ENCODE data around the gene SNX27. TPM values are rescaled to one million over a fixed set of nuclear protein-coding genes. Genes with fewer than 3 reads are reported as not detected.

SNX27 gene
- total and polyA plus RNA-seq, 2 donors (not counting 3 experiments of a cell fraction or from before 2014, with no cell fraction given) = 8.1 to 24.9 TPM

DNA sequence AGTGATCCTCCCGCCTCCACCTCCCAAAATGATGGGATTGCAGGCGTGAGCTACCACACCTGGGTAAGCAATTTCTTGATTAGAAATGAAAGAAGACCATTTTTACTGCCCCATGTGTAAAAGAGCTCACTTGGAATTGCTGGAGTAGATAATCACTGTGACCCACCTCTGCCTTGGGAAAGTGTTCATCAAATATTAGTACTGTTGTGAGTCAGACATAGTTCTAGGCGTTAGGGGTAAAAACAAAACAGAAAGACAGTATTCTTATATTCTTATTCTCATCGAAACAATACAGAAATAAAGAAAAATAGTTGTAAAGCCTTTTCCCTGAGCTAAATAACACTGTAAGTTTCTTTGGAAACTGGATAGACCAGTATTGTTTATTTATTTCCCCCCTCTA lies 68.5 kb downstream of the SNX27 start:
- Histone ChIP-seq H3K27me3 (ENCODE audit: control insufficient read depth in 2 of 2, insufficient read depth in 2 of 2, low read length in 2 of 2) (no peaks in the 10 kb centered on the region), H4K20me1 (replicated peaks; ENCODE audit: control insufficient read depth, extremely low read depth, insufficient read depth, low read length) (no peaks in the 10 kb centered on the region), H3K9me3 (replicated peaks; ENCODE audit: control insufficient read depth, insufficient read depth, low read length) (no peaks in the 10 kb centered on the region), H3K4me3 (replicated peaks in 1 of 3; ENCODE audit: insufficient read depth in 1 of 3, low read depth in 1 of 3, low read length in 3 of 3) (peak overlapping the region in 1 of 3 experiments; percentile 26), H3K9me1 (replicated peaks; ENCODE audit: control insufficient read depth, extremely low read depth, insufficient read depth, low read length) (no peaks in the 10 kb centered on the region), H2AFZ (ENCODE audit: low read depth, low read length) (no peak overlapping the region), H3K79me2 (ENCODE audit: control insufficient read depth, insufficient read depth, low read length) (no peaks in the 10 kb centered on the region), H3K36me3 (ENCODE audit: control insufficient read depth in 2 of 2, extremely low read depth in 1 of 2, insufficient read depth in 2 of 2, low read length in 2 of 2) (no peaks in the 10 kb centered on the region), H3K4me2 (ENCODE audit: insufficient read depth, low read length) (peak overlapping the region; percentile 92), H3K4me1 (ENCODE audit: control insufficient read depth, extremely low read depth, insufficient read depth, low read length) (peaks cover 25% of the 10 kb centered on the region), H3K9ac (replicated peaks; ENCODE audit: extremely low read depth, insufficient read depth, low read length) (peak overlapping the region; percentile 71), H3K27ac (ENCODE audit: insufficient read depth, low read depth, low read length) (peak overlapping the region; percentile 91)
- ChIA-PET POLR2A (interaction anchor here (0.7 kb wide), 1 partner anchor 26 kb away, joined by 3 read pairs; no protein-coding TSS in a partner anchor), CTCF (interaction anchor here (0.7 to 1.9 kb wide), 6 partner anchors 9 to 321 kb away, joined by 3 to 13 read pairs (median 4); no protein-coding TSS in a partner anchor)
- DNase-seq (ENCODE audit: low read depth, low spot score) = no peak
- TF ChIP-seq POLR2A (IDR thresholded peaks at IDR 0.05; ENCODE audit: low read depth, low read length) (no peak), MYC (IDR thresholded peaks at IDR 0.05; ENCODE audit: low read depth, low read length) (no peak), EZH2 (IDR thresholded peaks at IDR 0.05; ENCODE audit: borderline replicate concordance, low read depth, low read length, severe bottlenecking) (no peak), POLR2AphosphoS5 (IDR thresholded peaks at IDR 0.05; ENCODE audit: insufficient read depth, low read depth, low read length) (no peak), JUN (IDR thresholded peaks at IDR 0.05; ENCODE audit: borderline replicate concordance, insufficient read depth, insufficient read length, low read depth) (no peak), FOS (IDR thresholded peaks at IDR 0.05; ENCODE audit: borderline replicate concordance, insufficient read depth, low read length) (no peak), GATA2 (IDR thresholded peaks at IDR 0.05; ENCODE audit: insufficient read depth, insufficient read length, low read depth, low read length) (no peak)
- TF ChIP-seq, protein P1, sequence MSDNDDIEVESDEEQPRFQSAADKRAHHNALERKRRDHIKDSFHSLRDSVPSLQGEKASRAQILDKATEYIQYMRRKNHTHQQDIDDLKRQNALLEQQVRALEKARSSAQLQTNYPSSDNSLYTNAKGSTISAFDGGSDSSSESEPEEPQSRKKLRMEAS (IDR thresholded peaks at IDR 0.05; ENCODE audit: insufficient read depth, insufficient read length) = no peak
- TF ChIP-seq, protein P2, sequence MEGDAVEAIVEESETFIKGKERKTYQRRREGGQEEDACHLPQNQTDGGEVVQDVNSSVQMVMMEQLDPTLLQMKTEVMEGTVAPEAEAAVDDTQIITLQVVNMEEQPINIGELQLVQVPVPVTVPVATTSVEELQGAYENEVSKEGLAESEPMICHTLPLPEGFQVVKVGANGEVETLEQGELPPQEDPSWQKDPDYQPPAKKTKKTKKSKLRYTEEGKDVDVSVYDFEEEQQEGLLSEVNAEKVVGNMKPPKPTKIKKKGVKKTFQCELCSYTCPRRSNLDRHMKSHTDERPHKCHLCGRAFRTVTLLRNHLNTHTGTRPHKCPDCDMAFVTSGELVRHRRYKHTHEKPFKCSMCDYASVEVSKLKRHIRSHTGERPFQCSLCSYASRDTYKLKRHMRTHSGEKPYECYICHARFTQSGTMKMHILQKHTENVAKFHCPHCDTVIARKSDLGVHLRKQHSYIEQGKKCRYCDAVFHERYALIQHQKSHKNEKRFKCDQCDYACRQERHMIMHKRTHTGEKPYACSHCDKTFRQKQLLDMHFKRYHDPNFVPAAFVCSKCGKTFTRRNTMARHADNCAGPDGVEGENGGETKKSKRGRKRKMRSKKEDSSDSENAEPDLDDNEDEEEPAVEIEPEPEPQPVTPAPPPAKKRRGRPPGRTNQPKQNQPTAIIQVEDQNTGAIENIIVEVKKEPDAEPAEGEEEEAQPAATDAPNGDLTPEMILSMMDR (IDR thresholded peaks at IDR 0.05; ENCODE audit: extremely low read depth in 1 of 2, insufficient read depth in 1 of 2, low read depth in 1 of 2, low read length in 2 of 2) = no peak
- no peak for FAIRE-seq
- BruUV-seq (replicated peaks) = TSS peak; percentile 100
- dilution Hi-C loops (cut with MboI; ENCODE audit: extremely low pct_ligation_motif_present, low sequenced_read_pairs) = no loop called here
- intact Hi-C loops (cut with micrococcal nuclease) = loop anchor here (2.0 kb wide), 1 partner anchor 70 kb away; no protein-coding TSS in a partner anchor

Data from endothelial cell of umbilical vein (primary cell).